GM21717 (cell line): ENCODE results near the gene KY.

Source experiments
- ATAC-seq: cut with Tn5 transposase; IDR thresholded peaks from one replicate; pipeline ENCODE4 v1.9.1; 2021; ENCODE audit warnings: mild to moderate bottlenecking, moderate library complexity; ENCODE audit not compliant: unreplicated experiment

KY gene

GRCh38 chr3:134620476-134621115 is 30.2 kb downstream of the KY start:
- ATAC-seq, result no peak

DNA sequence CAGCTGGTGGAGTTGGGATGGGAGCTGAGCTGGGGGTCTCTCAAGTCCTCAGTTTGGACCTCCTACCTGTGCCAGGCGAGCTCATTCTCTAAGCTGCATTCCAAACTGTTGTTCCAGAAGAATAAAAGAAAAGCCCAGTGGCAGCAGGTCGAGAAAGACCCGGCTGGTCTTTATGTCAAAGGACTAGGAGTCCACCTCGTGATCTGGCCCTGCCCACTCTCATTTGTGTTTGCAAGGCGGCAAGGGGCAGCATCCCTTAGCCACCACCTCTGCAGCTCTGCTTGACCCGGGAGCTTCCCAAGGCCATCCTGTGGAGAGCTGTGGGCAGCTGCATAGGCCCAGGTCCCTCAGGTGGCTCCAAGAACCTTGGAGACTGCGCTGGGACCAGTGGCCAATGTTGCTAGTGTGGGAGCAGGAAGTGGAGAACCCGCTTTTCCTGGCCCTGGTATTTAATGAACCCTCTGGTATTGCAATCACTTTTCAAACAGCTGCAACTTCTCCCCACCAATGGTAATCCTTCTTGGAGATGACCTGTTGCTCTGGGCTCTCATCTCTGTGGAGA is 30.9 kb downstream of the KY start:
- ATAC-seq, result no peak

GRCh38 chr3:134619301-134619615 is 31.6 kb downstream of the KY start:
- no peak for ATAC-seq

DNA sequence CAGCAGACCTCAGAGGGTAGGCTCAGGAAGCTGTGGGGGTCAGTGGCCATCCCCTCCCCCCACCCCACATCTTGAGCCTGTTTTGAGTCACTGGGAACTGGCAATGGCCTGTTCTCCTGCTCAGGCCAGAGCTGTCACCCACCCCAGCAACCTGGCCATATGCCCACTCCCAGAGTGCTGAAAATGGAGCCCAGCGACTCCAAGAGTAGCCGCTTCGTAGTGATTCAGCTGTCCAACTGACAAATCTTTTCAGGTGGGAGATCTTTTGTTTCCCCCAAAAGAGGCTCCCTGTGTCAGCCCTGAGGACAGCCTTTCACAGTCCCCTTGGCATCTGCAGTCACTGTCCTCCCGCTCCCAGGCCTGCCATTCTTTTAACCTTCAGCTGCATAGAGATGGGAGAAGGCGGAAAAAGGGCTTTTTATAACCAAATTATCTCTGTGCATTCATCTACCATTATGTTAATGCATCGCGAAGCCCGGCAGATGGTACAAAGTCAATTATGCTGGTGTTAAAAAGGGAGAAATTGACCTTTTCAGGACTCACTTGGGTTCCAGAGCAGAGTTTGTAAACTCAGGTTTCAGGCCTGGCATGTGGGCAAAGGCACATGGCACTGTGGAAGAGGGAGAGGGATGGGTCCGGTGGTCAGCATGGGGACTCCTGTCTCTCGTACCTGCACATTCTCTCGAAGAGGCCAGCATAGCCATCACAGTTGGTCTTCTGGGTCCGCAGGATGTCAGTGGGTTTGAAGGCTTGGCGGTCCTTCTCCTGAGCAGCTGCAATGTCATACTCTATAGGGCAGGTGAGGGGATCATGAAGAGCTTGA is 32.1 kb downstream of the KY start:
- ATAC-seq, result no peak

GRCh38 chr3:134617608-134618477 is 33.0 kb downstream of the KY start:
- ATAC-seq, result no peak

DNA sequence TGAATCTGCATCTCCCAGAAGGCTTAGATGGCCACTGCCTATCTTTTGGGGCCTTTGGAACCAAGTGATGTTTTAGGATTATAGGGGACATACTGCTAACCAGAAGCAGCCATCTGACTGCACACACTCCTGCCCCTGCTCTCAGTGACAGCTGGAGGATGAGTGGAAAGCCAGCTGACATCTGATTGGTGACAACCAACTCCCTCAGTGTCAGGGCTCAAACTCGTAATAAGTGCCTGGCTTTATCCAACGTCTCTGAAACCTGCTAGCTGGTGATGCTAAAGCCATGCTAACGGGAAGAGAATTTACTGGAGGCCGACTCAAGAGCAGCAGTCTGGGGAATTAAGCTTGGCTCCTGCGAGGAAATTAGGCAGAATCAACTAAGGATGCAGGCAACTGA is 35.1 kb downstream of the KY start:
- no peak for ATAC-seq

GRCh38 chr3:134614955-134615354 is 35.9 kb downstream of the KY start:
- no peak for ATAC-seq

- no peak for ATAC-seq
Measured at GRCh38 chr3:134613006-134613520, 37.8 kb downstream of the KY start.

GRCh38 chr3:134611516-134611915 is 39.3 kb downstream of the KY start:
- no peak for ATAC-seq

DNA sequence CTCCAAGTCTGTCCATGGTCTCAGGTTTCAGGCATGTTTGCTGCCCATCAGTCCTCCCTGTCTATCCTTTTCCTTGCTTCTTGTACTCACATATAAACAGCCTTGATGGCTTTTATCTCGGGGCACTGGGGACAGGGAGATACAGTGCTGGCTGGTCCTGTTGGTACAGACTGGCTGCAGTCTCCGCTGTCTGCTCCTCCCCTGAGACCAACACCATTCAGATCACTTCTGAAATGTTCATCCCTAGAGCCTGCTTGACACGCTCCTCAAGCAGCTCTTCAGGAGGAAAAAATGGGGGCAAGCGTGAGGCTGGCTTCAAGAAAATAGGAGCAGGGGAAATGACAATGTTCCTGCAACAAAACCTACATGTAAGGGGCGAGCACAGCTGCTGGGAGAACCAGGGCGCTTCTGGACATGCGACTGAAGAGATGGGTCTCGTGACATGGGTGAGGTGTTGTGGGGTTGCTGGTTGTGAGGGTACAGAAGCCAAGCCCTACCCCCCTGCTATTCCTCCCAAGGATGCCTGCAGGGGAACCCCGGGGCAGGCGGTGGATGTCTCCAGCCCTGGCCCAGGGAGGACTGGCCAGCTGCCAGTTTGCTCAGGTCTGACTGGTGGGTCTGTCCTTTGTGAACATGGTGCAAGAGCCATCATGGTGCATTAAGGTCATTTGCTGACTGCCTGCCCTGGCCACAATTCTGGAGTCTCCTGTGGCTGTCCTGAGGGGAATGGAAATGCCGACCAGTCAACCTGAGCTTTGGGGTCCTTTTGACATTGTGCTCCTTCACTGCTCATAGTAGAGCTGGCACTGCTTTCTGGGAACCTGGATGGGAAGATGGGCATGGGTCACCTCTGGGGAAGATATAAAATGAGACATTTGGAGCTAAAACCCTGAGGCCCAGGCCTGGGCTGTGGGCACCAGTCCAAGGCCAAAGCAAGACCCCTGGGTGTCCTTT is 40.1 kb downstream of the KY start:
- ATAC-seq, result no peak

DNA sequence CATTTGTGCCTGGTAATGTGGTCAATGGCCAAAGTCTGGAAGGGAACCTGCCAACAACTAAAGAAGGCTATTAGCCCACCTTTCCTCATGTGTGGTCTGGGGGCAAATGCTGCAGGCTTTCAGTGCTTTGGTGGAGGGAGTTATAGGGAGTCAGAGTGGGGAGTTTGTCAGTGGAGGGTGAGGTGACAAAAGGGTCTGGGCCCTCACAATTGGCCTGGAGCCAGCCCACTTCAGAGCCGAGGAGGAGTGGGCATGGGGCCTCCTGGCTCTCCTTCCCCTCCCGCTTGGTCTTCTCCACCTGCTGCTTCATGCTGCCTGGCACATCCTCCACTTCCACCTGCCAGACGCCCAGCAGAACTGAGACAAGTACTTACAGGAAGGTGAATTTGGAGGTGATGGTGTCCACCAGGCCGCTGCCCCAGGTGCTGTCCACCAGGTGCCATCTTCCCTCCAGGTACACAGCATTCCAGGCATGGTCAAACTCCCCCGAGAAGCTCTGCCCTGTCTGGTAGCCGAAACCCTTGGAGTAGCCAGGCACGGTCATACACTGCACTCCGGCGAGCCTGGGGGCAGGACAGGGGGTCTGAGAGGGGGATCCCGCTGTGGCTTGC is 40.9 kb downstream of the KY start:
- ATAC-seq, result no peak

- ATAC-seq, result no peak
Measured at GRCh38 chr3:134608771-134609435, 41.9 kb downstream of the KY start.

DNA sequence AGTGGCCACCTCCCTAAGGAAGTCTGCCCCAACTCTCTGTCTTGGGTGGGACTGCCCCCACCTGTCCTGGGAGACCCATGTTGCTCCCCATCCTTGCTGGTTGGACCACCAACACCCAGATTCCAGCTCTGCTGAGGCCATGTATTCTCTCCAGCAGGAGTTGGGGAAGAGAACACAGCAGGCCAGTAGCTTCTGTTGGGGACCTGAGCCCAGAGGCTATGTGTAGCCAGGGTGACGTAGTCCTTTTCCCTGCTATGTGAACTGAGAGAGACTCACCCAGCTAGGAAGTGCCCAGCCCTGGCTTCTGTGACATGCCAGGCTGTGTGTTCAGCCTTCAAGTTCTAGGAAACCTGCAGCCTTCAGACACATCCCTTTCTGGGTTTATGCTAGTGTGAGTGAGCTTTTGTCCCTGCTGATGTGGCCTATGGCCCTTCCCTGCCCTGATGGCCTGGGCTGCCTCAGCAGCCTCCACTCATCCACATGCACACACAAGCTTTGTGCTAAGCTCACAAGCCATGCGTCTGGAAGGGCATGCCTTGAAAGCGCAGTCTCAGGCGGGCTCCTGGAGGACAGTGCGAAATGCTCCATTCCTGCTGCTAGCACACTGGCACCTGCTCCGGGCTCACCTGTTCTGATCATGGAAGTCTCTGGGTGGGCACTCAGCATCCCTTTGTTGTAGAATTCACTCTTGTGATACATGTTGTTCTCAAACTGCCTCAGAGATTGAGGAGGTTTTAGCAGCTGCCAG is 42.6 kb downstream of the KY start:
- no peak for ATAC-seq

- no peak for ATAC-seq
Measured at GRCh38 chr3:134607054-134608022, 43.5 kb downstream of the KY start.

GRCh38 chr3:134606033-134607025 is 44.5 kb downstream of the KY start:
- ATAC-seq, result no peak

DNA sequence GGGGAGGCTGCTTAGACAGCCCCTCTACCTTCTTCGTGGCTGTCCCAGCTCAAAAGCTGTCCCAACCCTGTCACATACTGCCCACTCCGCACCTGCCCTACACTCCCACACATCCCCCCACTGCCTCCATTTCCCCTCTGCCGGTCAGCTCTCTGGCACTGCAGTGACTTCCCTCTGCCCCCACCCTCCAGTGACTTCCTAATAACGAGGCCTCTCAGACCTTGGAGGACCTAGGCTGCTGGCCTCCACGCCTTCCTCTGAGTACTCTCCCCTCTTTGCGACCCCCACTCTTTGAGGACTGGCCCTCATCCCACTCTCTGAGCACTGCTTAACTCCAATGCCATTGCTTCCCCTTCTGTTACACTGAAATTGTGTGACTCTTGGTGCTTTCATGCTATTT is 45.3 kb downstream of the KY start:
- ATAC-seq, result no peak
